H1 (cell line): ENCODE data around the gene SP5. TPM values are rescaled to one million over a fixed set of nuclear protein-coding genes. Genes with fewer than 3 reads are reported as not detected.

Experiments
- CTCF ChIA-PET: fragments of 300-600 bp; sonication (Branson Sonifier 250); formaldehyde crosslinking; loops from one replicate; lab custom pipeline; 2021; ENCODE audit not compliant: partially characterized antibody; lab: Charles Lee
- POLR2A ChIA-PET: fragments of 300-600 bp; sonication (Branson Sonifier 250); formaldehyde crosslinking; loops from one replicate; lab custom pipeline; 2021; ENCODE audit warnings: inconsistent platforms; ENCODE audit not compliant: partially characterized antibody; lab: Charles Lee
- DNase-seq, 2 experiments: peaks; one replicate each; pipeline versions ENCODE4 v3.0.0 to v3.0.0-alpha.2; 2010 to 2022; ENCODE audit warnings: low spot score in 2 of 2, low read depth in 1 of 2, mixed read lengths in 1 of 2
- FAIRE-seq: peaks from 2 replicates; lab custom pipeline; 2011; peaks lifted over from hg19 to GRCh38; lab: Jason Lieb, UNC
- H2AFZ ChIP-seq: 2 replicates; pipeline ENCODE4 v1.8.1; 2012; ENCODE audit warnings: low read length, inconsistent platforms
- H2AK5ac ChIP-seq: 2 replicates; pipeline ENCODE4 v1.6.1; 2013; ENCODE audit warnings: low read depth, low read length
- H2BK120ac ChIP-seq: replicated peaks from 2 replicates; pipeline ENCODE3; 2013; ENCODE audit warnings: low read depth, low read length, inconsistent platforms
- H2BK12ac ChIP-seq: 2 replicates; pipeline ENCODE4 v1.6.1; 2013; ENCODE audit warnings: low read depth, low read length
- H2BK15ac ChIP-seq: 2 replicates; pipeline ENCODE4 v1.6.1; 2013; ENCODE audit warnings: low read length
- H2BK20ac ChIP-seq: 2 replicates; pipeline ENCODE4 v1.6.1; 2013; ENCODE audit warnings: low read length
- H2BK5ac ChIP-seq: 2 replicates; pipeline ENCODE4 v1.6.1; 2013; ENCODE audit warnings: low read depth, low read length
- H3K14ac ChIP-seq: 2 replicates; pipeline ENCODE4 v1.6.1; 2013; ENCODE audit warnings: inconsistent platforms; ENCODE audit not compliant: insufficient read length
- H3K18ac ChIP-seq: 2 replicates; pipeline ENCODE4 v1.6.1; 2013; ENCODE audit warnings: low read length; ENCODE audit errors: extremely low read depth
- H3K23ac ChIP-seq: 2 replicates; pipeline ENCODE4 v1.6.1; 2013; ENCODE audit warnings: inconsistent platforms; ENCODE audit not compliant: insufficient read length
- H3K23me2 ChIP-seq: 2 replicates; pipeline ENCODE4 v1.6.1; 2013; ENCODE audit warnings: low read depth, low read length
- H3K27ac ChIP-seq: 2 replicates; pipeline ENCODE4 v1.6.1; 2011; ENCODE audit warnings: low read depth, low read length, inconsistent platforms
- H3K27me3 ChIP-seq, 4 experiments: replicated peaks in 1 of 4; 1 replicate in 1 of 4; 2 replicates in 3 of 4; pipeline versions ENCODE4 v1.6.1 to v1.8.1; 2011 to 2013; ENCODE audit warnings: low read length in 3 of 4, mild to moderate bottlenecking in 3 of 4, inconsistent platforms in 2 of 4, mixed read lengths in 2 of 4, moderate library complexity in 1 of 4; ENCODE audit not compliant: control insufficient read depth in 3 of 4, insufficient read depth in 3 of 4; ENCODE audit errors: extremely low read depth in 1 of 4
- H3K36me3 ChIP-seq, 4 experiments: 2 replicates each; pipeline versions ENCODE4 v1.6.1 to v1.8.1; 2011 to 2013; ENCODE audit warnings: mild to moderate bottlenecking in 4 of 4, low read length in 3 of 4, moderate library complexity in 2 of 4, control low read depth in 1 of 4, inconsistent platforms in 1 of 4; ENCODE audit not compliant: insufficient read depth in 4 of 4, control insufficient read depth in 2 of 4
- H3K4ac ChIP-seq: replicated peaks from 2 replicates; pipeline ENCODE3; 2013; ENCODE audit warnings: low read length, low read depth, mixed read lengths, inconsistent platforms; ENCODE audit not compliant: insufficient read length
- H3K4me1 ChIP-seq, 4 experiments: replicated peaks in 1 of 4; 1 replicate in 1 of 4; 2 replicates in 3 of 4; pipeline versions ENCODE4 v1.6.1 to v1.8.1; 2011 to 2013; ENCODE audit warnings: low read length in 3 of 4, inconsistent platforms in 2 of 4, mixed read lengths in 1 of 4; ENCODE audit not compliant: insufficient read depth in 4 of 4, control insufficient read depth in 3 of 4
- H3K4me2 ChIP-seq, 2 experiments: 2 replicates each; pipeline versions ENCODE4 v1.6.1 to v1.8.1; 2011 to 2013; ENCODE audit warnings: low read depth in 2 of 2, low read length in 2 of 2, control low read depth in 1 of 2, inconsistent platforms in 1 of 2, mild to moderate bottlenecking in 1 of 2; ENCODE audit not compliant: insufficient read depth in 1 of 2
- H3K4me3 ChIP-seq, 4 experiments: fragments of 200-600, 300-600 bp in 1 of 4; sonication (generic), shearing (Covaris generic), sonication (Bioruptor Twin) in 1 of 4; 2 replicates each; pipeline versions ENCODE4 v1.5.1 to v1.8.1; 2011 to 2016; ENCODE audit warnings: low read length in 4 of 4, low read depth in 3 of 4, control low read depth in 2 of 4, inconsistent platforms in 2 of 4, mild to moderate bottlenecking in 2 of 4, mixed read lengths in 1 of 4, moderate library complexity in 1 of 4; ENCODE audit not compliant: insufficient read depth in 2 of 4; ENCODE audit errors: extremely low read depth in 1 of 4
- H3K56ac ChIP-seq: replicated peaks from 2 replicates; pipeline ENCODE3; 2013; ENCODE audit warnings: low read depth, mild to moderate bottlenecking, mixed read lengths, low read length, inconsistent platforms; ENCODE audit not compliant: insufficient read length
- H3K79me1 ChIP-seq: 2 replicates; pipeline ENCODE4 v1.6.1; 2013; ENCODE audit warnings: low read depth, low read length, control low read depth
- H3K79me2 ChIP-seq, 2 experiments: 2 replicates each; pipeline versions ENCODE4 v1.6.1 to v1.8.1; 2012 to 2013; ENCODE audit warnings: low read length in 2 of 2, mild to moderate bottlenecking in 2 of 2, inconsistent platforms in 1 of 2; ENCODE audit not compliant: insufficient read depth in 2 of 2, control insufficient read depth in 1 of 2
- H3K9ac ChIP-seq, 4 experiments: replicated peaks in 1 of 4; 1 replicate in 1 of 4; 2 replicates in 3 of 4; pipeline versions ENCODE4 v1.6.1 to v1.8.1; 2011 to 2013; ENCODE audit warnings: low read depth in 3 of 4, low read length in 3 of 4, control low read depth in 2 of 4, mild to moderate bottlenecking in 2 of 4, moderate library complexity in 2 of 4, inconsistent platforms in 1 of 4; ENCODE audit errors: extremely low read depth in 1 of 4
- H3K9me3 ChIP-seq, 2 experiments: 2 replicates each; pipeline versions ENCODE4 v1.6.1 to v1.8.1; 2012 to 2013; ENCODE audit warnings: mild to moderate bottlenecking in 2 of 2, moderate library complexity in 2 of 2, control low read depth in 1 of 2, inconsistent platforms in 1 of 2, low read depth in 1 of 2, low read length in 1 of 2, mixed read lengths in 1 of 2; ENCODE audit not compliant: insufficient read depth in 2 of 2
- H4K20me1 ChIP-seq, 2 experiments: replicated peaks in 1 of 2; 2 replicates each; pipeline versions ENCODE3 to v1.8.1; 2011 to 2013; ENCODE audit warnings: inconsistent platforms in 2 of 2, low read length in 2 of 2, mild to moderate bottlenecking in 1 of 2; ENCODE audit not compliant: insufficient read depth in 2 of 2, control insufficient read depth in 1 of 2
- H4K5ac ChIP-seq: 2 replicates; pipeline ENCODE4 v1.6.1; 2013; ENCODE audit warnings: low read length, low read depth, mixed read lengths, inconsistent platforms; ENCODE audit not compliant: insufficient read length
- H4K8ac ChIP-seq: 2 replicates; pipeline ENCODE4 v1.8.0; 2013; ENCODE audit warnings: mild to moderate bottlenecking, moderate library complexity, low read length, inconsistent platforms; ENCODE audit not compliant: insufficient read depth; ENCODE audit errors: extremely low read depth
- H4K91ac ChIP-seq: replicated peaks from 2 replicates; pipeline ENCODE3; 2013; ENCODE audit warnings: low read length, mixed read lengths, inconsistent platforms; ENCODE audit not compliant: insufficient read length
- KDM4A ChIP-seq: IDR thresholded peaks from one replicate; pipeline ENCODE4 v1.7.1; 2012; ENCODE audit warnings: low read depth, mild to moderate bottlenecking, moderate library complexity, low read length, inconsistent platforms; ENCODE audit not compliant: severe bottlenecking
- RNF2 ChIP-seq: fragments of 200-900, 300-1000 bp; sonication (generic); IDR thresholded peaks from 2 replicates; pipeline ENCODE4 v1.7.1; 2016; ENCODE audit warnings: borderline replicate concordance, low read depth, mild to moderate bottlenecking, antibody characterized with exemption, low read length; ENCODE audit not compliant: poor library complexity, severe bottlenecking; ENCODE audit errors: missing control alignments
- SIX5 ChIP-seq: IDR thresholded peaks from 2 replicates; pipeline ENCODE4 v1.6.1; 2011; ENCODE audit warnings: mild to moderate bottlenecking, low read depth, low read length
- TEAD4 ChIP-seq: IDR thresholded peaks from 2 replicates; pipeline ENCODE4 v1.6.1; 2012; ENCODE audit warnings: low read depth, low read length, inconsistent platforms, mixed read lengths
- WGBS, 2 experiments: shearing (Covaris generic) in 1 of 2; methylation state at CpG; one replicate each; pipeline versions ENCODE4 v1.1.6 to v1.1.7; 2013 to 2015; ENCODE audit warnings: low lambda C conversion rate in 2 of 2, mixed read lengths in 2 of 2, inconsistent platforms in 1 of 2, low coverage in 1 of 2, missing lambda C conversion rate in 1 of 2; ENCODE audit not compliant: insufficient replicate concordance in 2 of 2, insufficient coverage in 1 of 2, insufficient read length in 1 of 2; ENCODE audit errors: extremely low coverage in 1 of 2, missing lambda C conversion rate in 1 of 2; 5-methylcytosine and 5-hydroxymethylcytosine counted together
- polyA plus RNA-seq, 7 experiments: library from polyadenylated mRNA; depleted of rRNA in 3 of 7; stranded (reverse) in 5 of 7; unstranded in 2 of 7; fragments of >200 nt in 5 of 7; fragments of 200-250 nt in 2 of 7; gene quantifications; 1 replicate in 5 of 7; 2 replicates in 1 of 7; 4 replicates in 1 of 7; pipeline versions ENCODE4 v1.2.1 to v1.2.3, GENCODE V29; 2011 to 2013; ENCODE audit warnings: missing spikeins in 2 of 7, mixed read lengths in 2 of 7
- total RNA-seq: library from RNA; stranded (reverse); fragmentation: NEBNext Ultra II Directional; extraction: Animal tissue kit (Norgen Biotek cat#: 25700); gene quantifications from 2 replicates; pipeline ENCODE4 v1.2.1, GENCODE V29; 2021

The SP5 gene
- total and polyA plus RNA-seq, 2 of the 8 experiments (the other 6 are each of a cell fraction or from before 2014, with no cell fraction given) = 0.17 TPM; not detected in 1

GRCh38 chr2:170714381-170715061 lies 616 bp upstream of the SP5 start:
- H3K9me3 ChIP-seq = peaks cover 0 to 7% of the 10 kb centered on the region in 2 experiments; a peak in 1 of 4 replicates
- peaks cover 70 to 100% (median 97%) of the 10 kb centered on the region in 4 experiments for H3K27me3 ChIP-seq
- H4K5ac ChIP-seq = no peak overlapping the region
- no peak overlapping the region; the same call in 1 of the 2 replicates for H2BK12ac ChIP-seq
- peaks cover 0 to 17% (median 0%) of the 10 kb centered on the region in 4 experiments; a peak in 2 of 8 replicates for H3K36me3 ChIP-seq
- H4K20me1 ChIP-seq = peaks cover 4 to 6% of the 10 kb centered on the region in 2 experiments
- peak overlapping the region; percentile 72 to 73 for H3K4me2 ChIP-seq
- H3K56ac ChIP-seq = no peak overlapping the region
- CTCF ChIA-PET = interaction anchor here (1.3 to 4.1 kb wide), 4 partner anchors 34 to 344 kb away, joined by 4 to 14 read pairs (median 12); no protein-coding TSS in a partner anchor
- no peaks in the 10 kb centered on the region for H3K79me1 ChIP-seq
- no peak overlapping the region for H2AK5ac ChIP-seq
- H2BK5ac ChIP-seq = no peak overlapping the region
- POLR2A ChIA-PET = no interaction called here
- H3K23ac ChIP-seq = no peak overlapping the region
- WGBS, 2 experiments = 4% methylated on average over 34 of the region's 59 CpGs; no CpG with 5 or more reads in 1 of the 2 experiments
- H3K27ac ChIP-seq = no peak overlapping the region
- H3K9ac ChIP-seq = no peak overlapping the region
- peak overlapping the region; percentile 17 for H4K8ac ChIP-seq
- H2BK120ac ChIP-seq = no peak overlapping the region
- H3K23me2 ChIP-seq = peaks cover 29% of the 10 kb centered on the region; the same call in 1 of the 2 replicates
- H3K14ac ChIP-seq = no peak overlapping the region
- DNase-seq (no peak), FAIRE-seq (no peak)
- no peak overlapping the region for H4K91ac ChIP-seq
- H2BK15ac ChIP-seq = no peak overlapping the region
- H3K79me2 ChIP-seq = no peaks in the 10 kb centered on the region
- no peak overlapping the region for H3K4ac ChIP-seq
- TF ChIP-seq TEAD4 = no peak
- peak; percentile 5 for TF ChIP-seq KDM4A
- no peak for TF ChIP-seq SIX5
- peak; percentile 9 for TF ChIP-seq RNF2
- peaks cover 5 to 50% (median 26%) of the 10 kb centered on the region in 4 experiments for H3K4me1 ChIP-seq
- no peak overlapping the region for H2AFZ ChIP-seq
- H3K18ac ChIP-seq = no peak overlapping the region; the same call in 1 of the 2 replicates
- H2BK20ac ChIP-seq = no peak overlapping the region
- H3K4me3 ChIP-seq = peak overlapping the region; percentile 6 to 55 (median 28); a peak in 6 of 8 replicates
